A549 (cell line): Measurements from ENCODE around the gene HEMGN. TPM values are rescaled to one million over a fixed set of nuclear protein-coding genes. Genes with fewer than 3 reads are reported as not detected.
A peak's percentile ranks its signal among the peaks of the same experiment; 100 is the strongest.

Experiments
- ATAC-seq, 2 experiments: fragments of 200-7000 bp in 1 of 2; fragments of >200 bp in 1 of 2; cut with Nextera tagmentation in 1 of 2; cut with Tn5 transposase in 1 of 2; 3 replicates each; pipeline versions ENCODE4 v1.8.0 to v1.9.1; 2018 to 2020; ENCODE audit warnings: mild to moderate bottlenecking in 1 of 2, moderate library complexity in 1 of 2
- CTCF ChIA-PET: fragments of 300-600 bp; sonication (Branson Sonifier 250); formaldehyde crosslinking; extraction: SDS; loops from one replicate; lab custom pipeline; 2021; ENCODE audit warnings: antibody characterized with exemption, inconsistent platforms; lab: Yijun Ruan, JAX
- POLR2A ChIA-PET: fragments of 350-600 bp; formaldehyde crosslinking; extraction: SDS; loops from one replicate; lab custom pipeline; 2021; ENCODE audit warnings: antibody characterized with exemption, inconsistent platforms; lab: Yijun Ruan, JAX
- DNase-seq, 2 experiments: peaks; one replicate each; pipeline versions ENCODE4 v3.0.0 to v3.0.0-alpha.2; 2011 to 2016; ENCODE audit warnings: low read depth in 1 of 2, low spot score in 1 of 2
- FAIRE-seq: peaks from 2 replicates; lab custom pipeline; 2011; peaks lifted over from hg19 to GRCh38; lab: Jason Lieb, UNC
- H3K27ac ChIP-seq, 2 experiments: fragments of >200 bp; sonication (Bioruptor Twin); formaldehyde crosslinking; 3 replicates each; pipeline ENCODE4 v1.5.1; 2016 to 2017
- H3K4me1 ChIP-seq: fragments of >200 bp; sonication (Bioruptor Twin); formaldehyde crosslinking; 3 replicates; pipeline ENCODE4 v1.6.1; 2016
- H3K4me2 ChIP-seq: fragments of >200 bp; sonication (Bioruptor Twin); formaldehyde crosslinking; 3 replicates; pipeline ENCODE4 v1.6.1; 2016
- H3K4me3 ChIP-seq: fragments of >200 bp; sonication (Bioruptor Twin); formaldehyde crosslinking; 3 replicates; pipeline ENCODE4 v1.5.1; 2016
- H3K9me3 ChIP-seq: fragments of >200 bp; sonication (Bioruptor Twin); formaldehyde crosslinking; 3 replicates; pipeline ENCODE4 v1.6.1; 2016
- CTCF ChIP-seq: fragments of >200 bp; sonication (Bioruptor Twin); formaldehyde crosslinking; IDR thresholded peaks from 3 replicates; pipeline ENCODE4 v1.5.1; 2016
- FOSL2 ChIP-seq, 2 experiments: fragments of 450-650 bp in 1 of 2; fragments of >200 bp in 1 of 2; sonication (Bioruptor Twin) in 1 of 2; formaldehyde crosslinking; IDR thresholded peaks; 2 replicates each; pipeline versions ENCODE4 v1.5.0 to v1.6.1; 2016 to 2020; ENCODE audit warnings: mild to moderate bottlenecking in 1 of 2, moderate library complexity in 1 of 2
- MAFK ChIP-seq: fragments of 450-650 bp; IDR thresholded peaks from 2 replicates; pipeline ENCODE4 v1.6.1; 2014; ENCODE audit not compliant: partially characterized antibody
- MAZ ChIP-seq: fragments of 150-350 bp; IDR thresholded peaks from 2 replicates; pipeline ENCODE4 v1.6.1; 2014; ENCODE audit warnings: antibody characterized with exemption, low read depth, low read length, borderline replicate concordance
- MYC ChIP-seq: IDR thresholded peaks from 2 replicates; pipeline ENCODE4 v1.6.1; 2012; ENCODE audit warnings: mild to moderate bottlenecking, inconsistent platforms, low read length, improper control_type of control experiment, borderline replicate concordance
- NFE2L2 ChIP-seq: fragments of 150-350 bp; conservative IDR thresholded peaks from 2 replicates; pipeline ENCODE4 v1.6.1; 2014; ENCODE audit warnings: low read length
- RAD21 ChIP-seq, 2 experiments: fragments of >200 bp in 1 of 2; sonication (Bioruptor Twin) in 1 of 2; formaldehyde crosslinking in 1 of 2; IDR thresholded peaks in 1 of 2; conservative IDR thresholded peaks in 1 of 2; 2 replicates in 1 of 2; 3 replicates in 1 of 2; pipeline ENCODE4 v1.6.1; 2012 to 2018; ENCODE audit warnings: inconsistent platforms in 1 of 2
- RARB ChIP-seq: fragments of 250-450 bp; sonication (Bioruptor Pico); IDR thresholded peaks from 2 replicates; pipeline ENCODE4 v1.8.0; 2021; ENCODE audit warnings: mild to moderate bottlenecking, moderate library complexity
- USF2 ChIP-seq: fragments of 450-650 bp; IDR thresholded peaks from 2 replicates; pipeline ENCODE4 v1.6.1; 2014; ENCODE audit warnings: antibody characterized with exemption
- ZNF302 ChIP-seq: fragments of 250-450 bp; sonication (Bioruptor Pico); IDR thresholded peaks from 2 replicates; pipeline ENCODE4 v1.9.0; 2021; ENCODE audit warnings: inconsistent platforms, mild to moderate bottlenecking, moderate library complexity
- WGBS: methylation state at CpG from one replicate; pipeline ENCODE4 v1.1.6; 2017; ENCODE audit errors: missing lambda C conversion rate; 5-methylcytosine and 5-hydroxymethylcytosine counted together
- polyA plus RNA-seq, 4 experiments: library from polyadenylated mRNA; depleted of rRNA in 3 of 4; stranded (reverse); fragments of >200 nt; fragmentation: RNase III in 1 of 4; extraction: RNeasy Plus Mini Kit Qiagen cat#74134 plus additional on column Dnase treatment in 1 of 4; gene quantifications; 2 replicates in 3 of 4; 3 replicates in 1 of 4; pipeline ENCODE4 v1.2.3, GENCODE V29; 2011 to 2017
- TF ChIP-seq, protein P1 (sequence below): fragments of 250-450 bp; sonication (Bioruptor Pico); IDR thresholded peaks from 2 replicates; pipeline ENCODE4 v1.5.0; 2021; ENCODE audit warnings: mild to moderate bottlenecking, moderate library complexity, borderline replicate concordance
- TF ChIP-seq, protein P2 (sequence below): IDR thresholded peaks from 2 replicates; pipeline ENCODE4 v1.6.1; 2012

Gene HEMGN
- polyA plus RNA-seq, 2 of the 4 experiments (the other 2 are of a cell fraction) = not detected

GRCh38 chr9:97895695-97896332 is 42.2 kb downstream of the HEMGN start:
- WGBS = 67% methylated on average over 6 of the region's 6 CpGs
- peak in 1 of 2 experiments; percentile 12; a peak in 1 of 5 replicates for TF ChIP-seq RAD21 (conservative IDR thresholded peaks at IDR 0.05 in 1 of 2, IDR thresholded peaks at IDR 0.05 in 1 of 2)
- TF ChIP-seq RARB (CRISPR knock-in tag) = no peak
- ATAC-seq (peak; percentile 79 to 90; a peak in 5 of 6 replicates), FAIRE-seq (no peak), DNase-seq (peak; percentile 32 to 64)
- H3K9me3 ChIP-seq = no peaks in the 10 kb centered on the region
- no peak overlapping the region for H3K4me3 ChIP-seq
- CTCF ChIA-PET = interaction anchor here (0.6 to 1.6 kb wide), 8 partner anchors 11 to 184 kb away, joined by 3 to 8 read pairs (median 3); partner anchors contain the start of gene FOXE1
- no peak overlapping the region for H3K27ac ChIP-seq
- POLR2A ChIA-PET = no interaction called here
- peaks cover 2% of the 10 kb centered on the region; the same call in 2 of the 3 replicates for H3K4me1 ChIP-seq
- H3K4me2 ChIP-seq = no peak overlapping the region

DNA sequence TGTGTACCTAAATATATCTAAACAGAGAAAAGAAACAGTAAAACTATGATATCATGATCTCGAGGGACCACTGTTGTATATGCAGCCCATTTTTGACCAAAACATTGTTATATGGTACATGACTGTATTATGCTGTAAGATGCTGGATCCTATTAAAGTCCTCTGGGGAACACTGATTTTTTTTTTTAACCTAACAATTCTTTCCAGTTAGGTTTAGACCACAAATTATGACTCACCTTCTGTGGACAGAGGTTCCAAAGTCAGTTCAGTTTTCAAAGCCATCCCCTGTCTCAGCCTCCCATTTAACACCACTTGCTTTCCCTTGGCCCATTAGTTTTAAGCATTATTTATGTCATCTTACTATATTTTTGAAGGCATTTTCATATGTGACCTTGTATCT is 42.8 kb downstream of the HEMGN start:
- Histone ChIP-seq H3K4me2 (no peak overlapping the region), H3K4me1 (no peaks in the 10 kb centered on the region), H3K9me3 (no peaks in the 10 kb centered on the region), H3K4me3 (no peak overlapping the region), H3K27ac (no peak overlapping the region)
- FAIRE-seq (no peak), DNase-seq (no peak), ATAC-seq (no peak)
- WGBS = 56% methylated on average over 1 of the region's 1 CpG
- ChIA-PET POLR2A (no interaction called here), CTCF (interaction anchor here (1.2 to 1.6 kb wide), 4 partner anchors 19 to 184 kb away, joined by 3 to 5 read pairs (median 3); no protein-coding TSS in a partner anchor)
- no peak for TF ChIP-seq FOSL2 (IDR thresholded peaks at IDR 0.05)
- TF ChIP-seq FOSL2 (CRISPR knock-in tag; IDR thresholded peaks at IDR 0.05) = 0 out of 2 replicates have a peak, but pooled peaks have one; percentile 38
- no peak for TF ChIP-seq NFE2L2

- Histone ChIP-seq H3K4me3 (no peak overlapping the region), H3K27ac (no peak overlapping the region), H3K9me3 (no peaks in the 10 kb centered on the region), H3K4me1 (no peaks in the 10 kb centered on the region), H3K4me2 (no peak overlapping the region)
- 62% methylated on average over 2 of the region's 2 CpGs for WGBS
- DNase-seq = no peak
- TF ChIP-seq RAD21 (conservative IDR thresholded peaks at IDR 0.05 in 1 of 2, IDR thresholded peaks at IDR 0.05 in 1 of 2) = peak in 1 of 2 experiments; percentile 34; a peak in 2 of 5 replicates
- TF ChIP-seq USF2 = no peak
- TF ChIP-seq CTCF = 0 out of 3 replicates have a peak, but pooled peaks have one; percentile 12
- no peak for TF ChIP-seq RARB (CRISPR knock-in tag)
- TF ChIP-seq MYC = no peak
- TF ChIP-seq, protein P1, sequence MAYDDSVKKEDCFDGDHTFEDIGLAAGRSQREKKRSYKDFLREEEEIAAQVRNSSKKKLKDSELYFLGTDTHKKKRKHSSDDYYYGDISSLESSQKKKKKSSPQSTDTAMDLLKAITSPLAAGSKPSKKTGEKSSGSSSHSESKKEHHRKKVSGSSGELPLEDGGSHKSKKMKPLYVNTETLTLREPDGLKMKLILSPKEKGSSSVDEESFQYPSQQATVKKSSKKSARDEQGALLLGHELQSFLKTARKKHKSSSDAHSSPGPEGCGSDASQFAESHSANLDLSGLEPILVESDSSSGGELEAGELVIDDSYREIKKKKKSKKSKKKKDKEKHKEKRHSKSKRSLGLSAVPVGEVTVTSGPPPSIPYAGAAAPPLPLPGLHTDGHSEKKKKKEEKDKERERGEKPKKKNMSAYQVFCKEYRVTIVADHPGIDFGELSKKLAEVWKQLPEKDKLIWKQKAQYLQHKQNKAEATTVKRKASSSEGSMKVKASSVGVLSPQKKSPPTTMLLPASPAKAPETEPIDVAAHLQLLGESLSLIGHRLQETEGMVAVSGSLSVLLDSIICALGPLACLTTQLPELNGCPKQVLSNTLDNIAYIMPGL (CRISPR knock-in tag) = no peak
- no peak for TF ChIP-seq MAZ
- TF ChIP-seq, protein P2, sequence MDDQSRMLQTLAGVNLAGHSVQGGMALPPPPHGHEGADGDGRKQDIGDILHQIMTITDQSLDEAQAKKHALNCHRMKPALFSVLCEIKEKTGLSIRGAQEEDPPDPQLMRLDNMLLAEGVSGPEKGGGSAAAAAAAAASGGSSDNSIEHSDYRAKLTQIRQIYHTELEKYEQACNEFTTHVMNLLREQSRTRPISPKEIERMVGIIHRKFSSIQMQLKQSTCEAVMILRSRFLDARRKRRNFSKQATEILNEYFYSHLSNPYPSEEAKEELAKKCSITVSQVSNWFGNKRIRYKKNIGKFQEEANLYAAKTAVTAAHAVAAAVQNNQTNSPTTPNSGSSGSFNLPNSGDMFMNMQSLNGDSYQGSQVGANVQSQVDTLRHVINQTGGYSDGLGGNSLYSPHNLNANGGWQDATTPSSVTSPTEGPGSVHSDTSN = no peak
- no peak for TF ChIP-seq MAFK
- no peak for TF ChIP-seq ZNF302 (CRISPR knock-in tag)
- no peak for FAIRE-seq
- ATAC-seq = peak in 1 of 2 experiments; percentile 49; a peak in 3 of 6 replicates
- ChIA-PET CTCF (interaction anchor here (0.5 to 6.5 kb wide), 11 partner anchors 9 to 1028 kb away, joined by 3 to 104 read pairs (median 4); partner anchors contain the start of genes FOXE1 and TRMO), POLR2A (interaction anchor here (0.6 kb wide), 1 partner anchor 41 kb away, joined by 12 read pairs; no protein-coding TSS in a partner anchor)
Observed at GRCh38 chr9:97892421-97892820, 45.6 kb downstream of the HEMGN start.
